GM18511 (cell line): Measurements from ENCODE around the gene OR52N1.

Source experiments
- ATAC-seq: cut with Tn5 transposase; IDR thresholded peaks from one replicate; pipeline ENCODE4 v1.9.1; 2021; ENCODE audit warnings: mild to moderate bottlenecking, moderate library complexity; ENCODE audit not compliant: unreplicated experiment

The OR52N1 gene

DNA sequence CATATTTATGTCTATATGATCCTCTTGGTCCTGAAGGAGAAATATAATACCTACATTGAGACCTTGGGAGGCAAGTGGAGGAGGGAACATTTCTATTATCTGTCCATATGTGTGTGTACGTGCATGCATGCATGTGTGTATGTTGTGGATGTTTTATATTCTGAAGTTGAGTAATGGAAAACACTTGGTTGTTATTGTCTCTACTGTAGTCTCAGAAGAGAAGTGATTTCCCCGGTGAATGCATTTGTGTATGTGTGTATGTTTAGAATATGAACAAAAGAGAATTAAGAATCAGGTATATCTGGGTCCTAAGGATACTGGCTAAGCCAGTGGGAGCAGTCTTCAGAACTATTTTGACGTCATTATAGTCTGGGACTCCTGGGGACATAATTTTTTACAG, at the start of gene OR52N1:
OR52N1 (minus strand) TSS at position 101 of the 400 bp plus-strand sequence. CDS start 2,449 bp downstream, outside the sequence.
- no peak for ATAC-seq

DNA sequence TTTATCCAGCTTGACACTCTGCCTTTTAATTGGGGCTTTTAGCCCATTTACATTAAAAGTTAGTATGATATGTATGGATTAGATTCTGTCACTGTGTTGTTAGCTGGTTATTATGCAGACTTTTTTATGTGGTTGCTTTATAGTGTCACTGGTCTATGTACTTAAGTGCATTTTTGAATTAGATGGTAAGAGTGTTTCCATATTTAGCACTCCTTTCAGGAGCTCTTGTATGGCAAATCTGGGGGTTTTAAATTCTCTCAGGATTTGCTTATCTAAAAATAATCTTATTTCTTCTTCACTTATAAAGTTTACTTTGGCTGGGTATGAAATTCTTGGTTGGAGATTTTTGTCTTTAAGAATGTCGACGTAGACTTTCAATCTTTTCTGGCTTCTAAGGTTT, 46.6 kb upstream of the OR52N1 start:
- no peak for ATAC-seq

DNA sequence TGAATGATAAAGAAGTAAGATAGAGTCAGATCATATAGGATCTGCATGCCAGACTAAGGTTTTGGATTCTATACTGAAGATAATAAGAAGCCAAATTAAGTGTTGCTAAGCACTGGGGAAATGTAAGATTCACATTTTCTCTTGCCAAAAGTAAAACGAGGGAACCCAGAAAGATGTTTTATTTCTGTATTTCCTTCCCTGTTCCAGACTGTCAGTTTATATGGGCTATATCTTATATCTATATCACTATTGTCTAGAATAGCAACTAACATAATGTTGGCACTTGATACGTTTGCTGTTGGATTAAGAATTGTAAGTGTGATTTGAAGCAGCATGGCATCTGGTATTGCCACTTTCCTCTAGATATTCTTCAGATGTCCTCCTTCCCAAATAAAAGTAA, 42.4 kb upstream of the OR52N1 start:
- ATAC-seq, result no peak

DNA sequence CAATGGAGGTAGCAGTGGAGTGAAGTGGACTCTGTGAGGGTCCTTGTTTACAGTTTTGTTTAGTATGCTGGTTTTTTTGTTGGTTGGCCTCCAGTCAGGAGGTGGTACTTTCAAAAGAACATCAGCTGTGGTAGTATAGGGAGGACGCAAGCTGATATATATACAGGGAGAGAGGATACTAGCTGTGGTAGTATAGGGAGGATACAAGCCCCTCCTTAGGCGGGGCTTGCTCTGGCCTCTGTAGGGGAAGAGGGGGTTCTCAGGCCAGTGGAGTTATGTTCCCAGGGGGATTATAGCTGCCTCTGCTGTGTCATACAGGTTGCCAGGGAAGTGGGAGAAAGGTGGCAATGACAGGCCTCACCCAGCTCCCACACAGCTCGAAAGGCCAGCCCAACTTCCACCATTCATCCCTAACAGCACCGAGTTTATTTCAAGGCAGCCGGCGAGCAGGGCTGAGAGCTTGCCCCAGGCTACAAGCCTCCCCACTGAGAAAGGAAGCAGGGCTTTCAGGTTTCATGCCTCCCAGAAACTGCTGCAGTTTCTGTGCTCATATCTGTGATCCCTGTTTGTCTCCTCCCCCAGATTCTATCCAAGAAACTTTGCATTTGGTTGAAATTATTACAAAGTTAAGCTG, 40.2 kb upstream of the OR52N1 start:
- no peak for ATAC-seq

DNA sequence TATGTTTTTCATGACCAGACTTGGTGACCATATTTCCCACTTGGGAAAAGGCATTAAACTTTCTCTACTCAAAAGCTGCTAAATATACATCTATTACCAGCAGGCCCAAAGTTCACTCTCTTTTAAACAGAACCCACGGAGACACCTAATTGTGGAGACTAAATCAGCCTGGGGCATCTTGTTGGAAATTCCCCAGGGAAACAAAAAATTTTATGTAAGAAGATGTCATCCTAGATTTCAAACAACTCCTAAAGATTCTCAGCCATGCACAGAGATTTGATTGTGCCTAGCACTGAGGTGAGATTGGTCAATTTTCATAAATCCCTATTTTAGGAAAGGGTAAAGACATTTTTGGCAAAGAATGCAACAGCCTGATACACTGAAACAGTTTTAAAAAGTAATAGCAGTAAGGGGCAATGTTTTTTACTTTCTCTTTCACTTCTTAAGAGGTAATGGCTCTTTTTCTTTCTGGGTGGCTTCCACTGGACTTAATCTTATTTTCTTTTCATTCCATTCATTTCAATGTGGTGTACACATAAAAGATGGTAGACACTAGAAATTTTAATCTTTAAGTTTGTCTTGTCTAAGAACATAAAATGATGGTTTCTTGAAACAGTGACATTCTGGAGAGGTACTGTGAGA, 27.3 kb upstream of the OR52N1 start:
- ATAC-seq, result peak; percentile 65

DNA sequence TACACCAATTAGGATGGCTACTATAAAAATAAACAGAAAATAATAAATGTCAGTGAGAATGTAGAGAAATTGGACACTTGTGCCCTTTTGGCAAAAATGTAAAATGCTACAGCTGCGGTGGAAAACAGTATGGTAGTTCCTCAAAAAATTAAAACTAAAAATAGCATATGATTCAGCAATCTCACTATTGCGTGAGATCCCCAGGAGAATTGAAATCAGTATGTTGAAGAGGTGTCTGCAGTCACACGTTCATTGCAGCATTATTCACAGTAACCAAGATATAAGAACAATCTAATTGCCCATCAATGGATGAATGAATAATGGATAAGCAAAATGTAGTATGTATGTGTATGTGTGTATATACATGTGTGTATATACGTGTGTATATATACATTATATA, 24.5 kb upstream of the OR52N1 start:
- peak; percentile 54 for ATAC-seq

DNA sequence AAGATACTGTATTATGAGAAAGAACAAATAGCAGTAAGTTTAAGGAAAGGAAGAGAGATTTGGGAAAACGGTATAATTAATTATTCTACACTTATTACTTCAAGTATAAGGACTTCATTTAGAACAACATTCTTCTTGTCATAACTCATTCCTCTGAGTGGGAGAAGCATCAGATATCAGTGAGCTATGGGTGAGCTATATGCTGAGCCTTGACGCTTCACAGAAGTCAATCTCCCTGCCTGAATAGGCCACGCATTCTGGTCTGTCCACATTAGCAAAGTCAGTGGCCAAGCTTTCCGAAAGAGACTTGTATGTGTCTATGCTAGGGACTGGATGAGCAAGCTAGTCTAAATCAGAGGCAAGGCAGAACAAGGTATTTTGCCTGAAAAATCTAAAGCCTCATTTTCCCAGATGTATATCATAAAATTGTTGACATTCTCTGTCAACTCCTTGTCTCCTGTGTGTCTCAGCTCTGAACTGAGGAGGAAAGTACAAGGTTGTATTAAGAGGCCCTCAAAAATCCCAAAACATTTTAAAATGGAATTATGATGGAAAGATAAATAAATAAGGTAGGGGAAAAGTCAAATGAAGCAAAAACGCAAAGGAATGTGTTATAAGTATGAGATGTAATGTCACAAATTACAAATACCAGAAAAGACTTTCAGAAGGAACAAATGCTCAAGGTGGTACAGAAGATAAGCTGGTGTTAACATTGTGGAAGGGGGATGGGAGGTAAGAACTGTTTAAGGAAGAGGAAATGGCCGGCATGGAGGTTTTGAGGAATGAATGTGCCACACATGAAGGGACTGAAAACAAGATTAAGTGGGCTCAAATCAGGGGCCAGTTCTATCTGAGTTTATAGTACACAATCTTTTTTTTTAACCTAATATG, 19.1 kb upstream of the OR52N1 start:
- no peak for ATAC-seq

DNA sequence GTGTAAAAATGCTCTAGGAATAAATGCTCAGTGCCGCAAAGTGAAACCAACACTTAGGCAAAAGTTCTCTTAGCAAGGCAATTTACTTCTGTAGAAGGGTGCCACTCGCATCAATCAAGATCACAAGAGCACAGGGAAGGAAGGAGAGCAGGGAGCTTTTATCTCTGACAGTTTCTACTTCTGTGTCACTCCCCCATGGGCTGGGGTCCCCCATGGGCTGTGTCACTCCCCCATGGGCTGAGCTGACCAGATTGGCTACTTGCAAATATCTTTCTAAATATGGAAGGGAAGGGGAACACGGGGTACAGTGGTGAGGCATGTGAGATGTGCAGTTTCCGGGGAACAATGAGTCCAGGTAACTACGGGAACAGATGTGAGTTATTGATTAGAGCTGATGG, 18.1 kb upstream of the OR52N1 start:
- ATAC-seq, result peak; percentile 42

DNA sequence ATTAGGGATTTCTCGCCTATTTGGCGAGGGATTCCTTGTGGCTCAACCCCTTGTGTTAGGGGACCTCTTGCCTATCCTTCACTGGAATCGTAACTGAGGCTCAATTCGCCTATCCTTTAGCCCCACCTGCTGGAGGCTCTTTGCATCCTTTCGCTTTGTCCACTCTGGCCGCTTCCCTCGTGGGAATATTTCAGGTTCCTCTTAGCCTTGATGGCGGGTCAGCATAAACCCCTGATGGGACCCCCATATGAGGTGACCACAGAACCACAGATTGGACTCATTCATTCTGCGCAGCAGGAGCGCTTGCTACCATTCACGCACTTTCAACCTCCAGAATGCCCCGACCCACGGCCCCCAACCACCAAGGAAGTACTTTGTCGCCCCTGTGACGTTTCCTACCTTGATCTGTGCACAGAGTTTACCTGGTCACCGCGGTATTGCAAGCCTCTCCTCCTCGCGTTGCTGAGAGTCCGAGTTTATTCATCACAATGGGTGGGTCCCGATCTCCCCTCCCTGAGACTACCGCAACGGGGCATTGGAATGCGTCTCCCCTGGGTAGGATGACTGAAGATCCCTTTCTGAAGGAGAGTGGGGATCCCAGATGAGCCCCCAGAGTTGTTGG, 17.5 kb upstream of the OR52N1 start, which contains the start of gene OR52N2:
OR52N2 (plus strand) TSS at position 425 of the 622 bp plus-strand sequence. CDS start 11,412 bp downstream, outside the sequence.
- peak; percentile 98 for ATAC-seq

DNA sequence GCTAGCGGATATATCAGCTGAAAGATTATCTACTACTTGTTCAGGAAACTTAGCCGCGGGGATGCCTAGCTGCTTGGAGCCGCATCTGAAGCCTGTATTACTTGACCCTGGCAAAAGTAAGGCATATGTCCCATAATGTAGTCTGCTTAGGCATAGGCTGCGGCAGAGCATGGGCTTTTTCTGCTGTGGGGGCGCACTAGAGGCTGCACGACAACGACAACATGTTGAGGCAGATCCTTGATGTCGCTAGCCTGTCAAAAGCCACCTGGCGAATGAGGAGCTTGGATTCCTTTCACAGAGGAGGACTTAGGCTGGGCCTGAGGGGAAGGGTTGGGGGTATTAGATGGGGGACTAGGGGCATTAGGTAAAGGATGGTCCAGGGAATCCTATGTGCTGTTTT, 16.5 kb upstream of the OR52N1 start:
- ATAC-seq, result no peak

DNA sequence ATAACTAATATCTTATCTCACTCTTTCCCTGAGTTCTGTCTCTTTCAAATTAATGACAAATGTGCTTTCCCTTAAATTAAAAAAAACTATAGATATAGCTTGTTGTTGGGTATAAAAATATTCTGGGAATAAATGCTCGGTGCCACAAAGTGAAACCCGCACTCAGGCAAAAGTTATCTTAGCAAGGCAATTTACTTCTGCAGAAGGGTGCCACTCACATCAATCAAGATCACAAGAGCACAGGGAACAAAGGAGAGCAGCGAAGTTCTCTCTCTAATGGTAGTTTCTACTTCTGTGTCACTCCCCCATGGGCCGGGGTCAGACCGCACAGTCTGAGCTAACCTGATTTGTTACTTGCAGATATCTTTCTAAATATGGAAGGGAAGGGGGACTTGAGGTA, 12.9 kb upstream of the OR52N1 start:
- ATAC-seq, result no peak

DNA sequence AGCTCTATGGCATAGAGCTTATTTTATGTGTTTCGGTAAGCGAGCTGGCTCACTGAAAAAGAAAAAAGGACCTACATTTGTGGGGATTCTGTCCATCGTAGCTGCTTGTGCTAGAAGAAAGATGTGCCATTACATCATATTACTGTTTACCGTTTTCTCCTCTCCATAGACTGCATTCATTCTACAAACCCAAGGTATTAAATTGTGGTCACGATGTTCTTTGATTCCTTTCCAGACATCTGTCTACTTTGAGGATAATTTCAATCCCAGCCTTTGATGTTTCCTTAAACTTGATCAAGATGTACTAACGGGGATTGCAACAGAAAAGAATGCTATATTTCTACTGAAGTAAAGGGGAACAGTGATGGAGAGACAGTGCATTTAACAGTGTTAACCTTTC, 5.5 kb upstream of the OR52N1 start:
- ATAC-seq, result no peak

DNA sequence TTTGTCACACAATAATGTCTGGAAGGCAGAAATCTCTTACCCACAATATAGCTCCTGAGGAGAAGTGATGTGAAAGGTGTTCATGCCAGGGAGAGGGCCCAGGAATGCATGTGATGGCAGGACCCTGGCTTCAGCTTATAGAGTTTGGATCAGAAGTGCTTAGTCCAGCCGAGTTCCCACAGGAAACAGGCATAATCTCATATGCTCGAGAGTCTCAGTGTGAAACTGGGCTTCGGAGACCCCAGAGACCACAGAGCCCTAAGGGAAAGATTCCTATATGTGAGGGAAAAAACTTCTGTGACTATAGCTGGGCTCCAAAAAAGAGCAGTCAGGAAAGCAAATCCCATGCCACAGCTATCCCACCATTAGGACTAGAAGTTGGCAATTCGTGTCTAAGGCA, 7.8 kb downstream of the OR52N1 start, which contains the start of gene OR52N5:
OR52N5 (minus strand) TSS at position 101 of the 400 bp plus-strand sequence. CDS start 4,721 bp downstream, outside the sequence.
- no peak for ATAC-seq

DNA sequence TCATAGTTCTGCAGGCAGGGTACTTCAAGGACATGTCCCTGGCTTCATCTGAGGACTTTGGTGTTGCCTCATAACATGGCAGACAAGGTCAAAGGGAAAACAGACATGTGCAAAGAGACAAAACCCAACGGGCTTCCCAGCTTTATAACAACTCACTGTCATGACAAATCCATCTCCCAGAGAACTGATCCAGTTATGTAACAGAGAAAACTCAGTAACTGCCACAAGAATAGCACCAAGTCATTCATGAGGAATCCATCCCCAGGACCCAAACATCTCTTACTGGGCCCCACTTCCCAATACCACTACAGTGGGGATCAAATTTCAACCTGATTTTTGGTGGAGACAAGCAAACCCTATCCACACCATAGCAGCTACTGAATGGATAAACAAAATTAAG, 24.0 kb downstream of the OR52N1 start:
- ATAC-seq, result no peak

DNA sequence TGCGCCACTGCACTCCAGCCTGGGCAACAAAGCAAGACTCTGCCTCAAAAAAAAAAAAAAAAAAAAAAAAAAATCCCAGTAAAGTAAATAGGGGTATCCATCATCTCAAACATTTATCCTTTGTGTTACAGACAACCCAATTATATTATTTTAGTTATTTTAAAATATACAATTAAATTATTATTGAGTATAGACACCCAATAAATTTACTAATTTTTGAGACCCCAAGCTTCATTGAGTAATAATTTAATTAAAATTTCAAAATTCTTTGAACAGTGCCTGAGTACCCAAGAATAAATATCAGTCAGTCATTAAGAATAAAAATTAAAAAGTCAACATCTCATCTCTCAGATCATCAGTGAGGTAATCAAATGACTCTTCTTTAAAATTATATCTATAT, 37.1 kb downstream of the OR52N1 start, which contains the start of gene OR52N4:
OR52N4 (plus strand) TSS at position 301 of the 400 bp plus-strand sequence. CDS start 498 bp downstream, outside the sequence.
- ATAC-seq, result no peak

DNA sequence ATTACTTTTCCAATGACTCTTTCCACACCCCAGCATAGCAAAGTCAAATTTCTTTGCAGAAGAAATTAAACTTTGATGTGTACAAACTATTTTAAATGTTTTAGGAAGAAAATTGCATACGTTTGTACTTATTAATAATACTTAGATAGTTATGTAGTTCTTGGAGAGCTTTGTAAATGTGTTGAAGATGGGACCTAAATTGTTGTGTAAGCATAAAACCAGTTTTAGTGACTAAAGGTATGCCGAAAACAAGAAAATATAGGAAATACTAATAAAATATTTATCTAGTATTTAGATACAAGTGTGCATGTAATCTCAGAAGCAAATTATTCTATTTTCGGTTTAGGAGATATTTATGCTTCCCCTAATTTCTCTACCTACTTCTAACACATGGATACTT, 41.2 kb downstream of the OR52N1 start:
- ATAC-seq, result no peak

DNA sequence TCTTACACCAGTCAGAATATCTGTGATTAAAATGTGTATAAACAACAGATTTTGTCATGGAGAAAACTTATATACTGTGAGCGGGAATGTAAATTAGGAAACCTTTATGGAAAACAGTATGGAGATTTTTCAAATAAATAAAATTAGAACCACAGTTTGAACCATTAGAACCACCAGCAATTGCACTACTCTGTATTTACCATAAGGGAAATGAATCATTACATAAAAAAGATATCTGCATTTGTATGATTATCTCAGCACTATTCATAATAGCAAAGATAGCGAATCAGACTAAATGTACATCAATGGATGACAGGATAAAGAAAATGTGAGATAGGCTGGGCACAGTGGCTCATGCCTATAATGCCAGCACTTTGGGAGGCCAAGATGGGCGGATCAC, 44.5 kb downstream of the OR52N1 start:
- no peak for ATAC-seq

DNA sequence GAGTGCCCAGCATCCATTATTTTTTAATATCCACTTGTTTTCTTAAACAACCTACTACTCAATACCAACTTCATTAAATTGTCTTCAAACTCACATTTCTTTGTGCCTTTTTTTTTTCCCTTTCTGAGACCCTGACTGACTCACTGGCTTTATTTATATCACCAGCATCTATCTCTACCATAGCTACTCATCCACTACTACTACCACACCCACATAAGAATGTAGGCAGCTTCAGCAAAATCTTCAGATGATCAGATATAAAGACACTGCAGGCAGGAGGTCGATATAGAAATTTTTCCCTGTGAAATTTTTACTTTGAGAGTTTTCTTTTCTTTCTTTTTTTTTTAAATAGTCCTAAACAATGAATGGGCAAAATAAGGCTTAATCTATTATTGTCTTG, 52.6 kb downstream of the OR52N1 start:
- ATAC-seq, result no peak

DNA sequence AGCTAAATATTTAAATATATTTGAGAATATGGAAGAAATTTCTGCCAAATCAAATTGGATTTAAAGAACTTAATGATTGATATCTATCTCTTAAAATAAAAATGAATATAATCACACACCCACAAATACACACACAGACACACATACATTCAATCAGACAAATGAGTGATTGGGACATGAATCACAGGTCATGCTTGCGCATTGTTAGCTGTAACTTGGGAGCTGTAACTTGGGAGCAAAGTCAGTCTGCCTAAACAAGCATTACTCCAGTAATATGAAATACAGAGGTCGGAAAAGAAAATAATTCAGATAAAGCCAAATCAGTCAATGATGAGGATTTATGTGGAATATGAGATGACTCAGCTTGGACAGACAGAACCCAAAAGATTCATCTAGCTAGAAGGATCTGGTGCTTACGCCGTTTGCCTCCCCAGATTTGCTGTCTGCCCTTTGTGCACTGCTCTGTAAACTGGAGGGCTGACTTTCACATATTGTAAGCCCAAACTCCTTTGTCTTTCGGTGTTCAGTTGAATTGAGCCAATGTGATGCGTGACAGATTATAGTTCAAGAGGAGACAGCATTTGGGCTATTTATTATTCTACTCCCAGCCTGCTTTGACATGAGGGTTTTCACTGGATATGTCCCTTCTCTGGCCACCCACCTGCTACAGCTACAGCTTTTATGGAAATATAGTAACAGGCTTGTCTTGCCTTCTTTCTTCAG, 53.2 kb downstream of the OR52N1 start:
- ATAC-seq, result no peak

DNA sequence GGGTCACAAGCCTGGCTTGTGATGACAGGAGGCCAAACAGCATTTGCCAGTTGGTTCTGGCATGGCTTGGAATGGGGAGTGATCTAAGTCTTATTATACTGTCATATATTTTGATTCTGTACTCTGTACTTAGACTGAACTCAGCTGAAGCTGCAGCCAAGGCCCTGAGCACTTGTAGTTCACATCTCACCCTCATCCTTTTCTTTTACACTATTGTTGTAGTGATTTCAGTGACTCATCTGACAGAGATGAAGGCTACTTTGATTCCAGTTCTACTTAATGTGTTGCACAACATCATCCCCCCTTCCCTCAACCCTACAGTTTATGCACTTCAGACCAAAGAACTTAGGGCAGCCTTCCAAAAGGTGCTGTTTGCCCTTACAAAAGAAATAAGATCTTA, 54.0 kb downstream of the OR52N1 start:
- no peak for ATAC-seq
